Naive thymus-derived CD8-positive, alpha-beta T cell (primary cell): Measurements from ENCODE around the gene SUMO3. TPM values are rescaled to one million over a fixed set of nuclear protein-coding genes. Genes with fewer than 3 reads are reported as not detected.

Experiments
- ATAC-seq, 2 donors: fragments of 150-1000 bp; cut with Tn5 transposase in 1 of 2; sonication (Bioruptor Pico), chemical (Tn5 transposase) in 1 of 2; 1 replicate in 1 of 2; 2 replicates in 1 of 2; pipeline ENCODE4 v1.10.0; 2021; ENCODE audit warnings: mild to moderate bottlenecking in 2 of 2, moderate library complexity in 2 of 2
- POLR2A ChIA-PET: fragments of 350-600 bp; sonication (Branson Sonifier 250); formaldehyde crosslinking; loops from one replicate; lab custom pipeline; 2021; ENCODE audit warnings: antibody characterized with exemption; lab: Charles Lee
- DNase-seq, 10 donors: peaks; one replicate each; pipeline versions ENCODE4 v3.0.0 to v3.0.0-alpha.2; 2020 to 2022
- H3K27ac Mint-ChIP-seq, 10 donors: one replicate each; pipeline ENCODE4 v1.8.0; 2020 to 2022; ENCODE audit warnings: mild to moderate bottlenecking in 10 of 10, mixed read lengths in 10 of 10, moderate library complexity in 4 of 10, inconsistent platforms in 1 of 10
- H3K27me3 Mint-ChIP-seq, 5 donors: one replicate each; pipeline ENCODE4 v1.8.0; 2021 to 2022; ENCODE audit warnings: mixed read lengths in 5 of 5
- H3K36me3 Mint-ChIP-seq, 3 donors: one replicate each; pipeline ENCODE4 v1.8.0; 2020 to 2022; ENCODE audit warnings: mixed read lengths in 3 of 3, mild to moderate bottlenecking in 2 of 3, inconsistent platforms in 1 of 3
- H3K4me1 Mint-ChIP-seq, 4 donors: one replicate each; pipeline ENCODE4 v1.8.0; 2021 to 2022; ENCODE audit warnings: mixed read lengths in 4 of 4
- H3K4me3 Mint-ChIP-seq, 10 donors: one replicate each; pipeline ENCODE4 v1.8.0; 2020 to 2022; ENCODE audit warnings: mild to moderate bottlenecking in 10 of 10, mixed read lengths in 10 of 10, moderate library complexity in 6 of 10, inconsistent platforms in 1 of 10
- H3K9me3 Mint-ChIP-seq, 9 donors: one replicate each; pipeline ENCODE4 v1.8.0; 2020 to 2022; ENCODE audit warnings: mixed read lengths in 9 of 9, mild to moderate bottlenecking in 3 of 9, inconsistent platforms in 1 of 9, moderate library complexity in 1 of 9
- polyA plus RNA-seq, 3 donors: library from polyadenylated mRNA; unstranded; fragments of 300-500 nt; fragmentation: Illumina TruSeq; gene quantifications; one replicate each; pipeline ENCODE4 v1.2.3, GENCODE V29; 2021
- total RNA-seq, 8 experiments: library from RNA in 2 of 8; stranded (reverse) in 2 of 8; gene quantifications; one replicate each; pipeline ENCODE4 v1.2.3 and lab custom pipeline; 2021 to 2026

The SUMO3 gene
- total and polyA plus RNA-seq, 5 experiments from 2014 or later, result 50.2 to 94.1 (median 82.8) TPM

DNA sequence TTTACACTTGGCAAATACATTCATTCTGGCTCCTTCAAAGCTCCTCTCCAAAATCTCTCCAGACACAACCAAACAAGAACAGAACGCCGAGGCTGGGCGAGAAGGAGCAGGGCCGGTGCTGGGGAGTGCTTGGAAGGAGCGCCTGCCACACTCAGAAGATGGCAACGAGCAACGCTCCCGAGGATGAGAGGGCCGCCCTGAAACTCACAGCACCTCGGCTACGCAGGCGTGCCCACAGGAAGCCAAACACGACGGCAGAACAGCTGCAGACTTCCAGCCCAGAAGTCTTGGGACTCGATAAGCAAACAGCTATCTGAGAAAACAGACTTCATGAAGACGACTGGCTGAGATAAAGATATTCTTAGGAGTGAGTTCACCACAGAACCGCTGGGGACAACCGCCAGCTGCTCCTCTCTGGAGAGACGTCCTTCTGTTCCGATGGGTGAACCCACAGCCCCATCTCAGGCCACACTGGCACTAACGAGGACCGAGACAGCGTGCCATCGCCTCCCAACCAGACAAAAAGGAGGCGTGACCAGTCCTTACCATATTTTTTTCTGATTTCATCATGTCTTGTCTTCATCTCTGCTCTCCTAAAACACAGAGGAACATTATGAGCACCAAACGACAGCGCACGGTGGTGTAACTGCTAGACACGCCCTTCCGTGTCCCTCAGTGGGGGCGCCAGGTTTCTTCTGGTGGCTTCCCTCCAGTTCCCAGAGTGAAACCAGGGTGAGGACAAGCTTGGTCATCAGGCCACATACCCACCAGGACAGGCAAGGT is 37.0 kb upstream of the SUMO3 start:
- ATAC-seq (peak; percentile 60 to 72), DNase-seq (peak in 5 of 10 donors; percentile 11 to 38 (median 34))
- Mint-ChIP-seq H3K9me3 (no peaks in the 10 kb centered on the region), H3K36me3 (peaks cover 0 to 94% (median 6%) of the 10 kb centered on the region in 3 donors), H3K27ac (peak overlapping the region; percentile 53 to 94 (median 89)), H3K27me3 (no peaks in the 10 kb centered on the region), H3K4me1 (peaks cover 18 to 49% (median 33%) of the 10 kb centered on the region in 4 donors), H3K4me3 (peak overlapping the region in 9 of 10 donors; percentile 2 to 72 (median 56))
- POLR2A ChIA-PET, result interaction anchor here (1.0 kb wide), 1 partner anchor 19 kb away, joined by 5 read pairs; the partner anchor contains the start of gene PTTG1IP

DNA sequence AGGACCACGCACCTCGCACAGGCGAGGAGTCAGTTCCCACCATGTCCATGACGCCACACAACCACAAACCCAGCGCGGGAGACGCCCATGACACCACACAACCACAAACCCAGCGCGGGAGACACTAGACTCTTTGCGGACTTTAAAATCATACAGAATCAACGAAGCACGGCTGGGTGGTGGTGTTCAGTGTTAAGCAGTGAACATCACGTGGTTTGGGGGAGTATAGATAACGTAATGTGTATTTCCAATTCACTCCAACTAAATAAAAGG is 36.5 kb upstream of the SUMO3 start:
- Mint-ChIP-seq H3K36me3 (peaks cover 0 to 94% (median 6%) of the 10 kb centered on the region in 3 donors), H3K27ac (peak overlapping the region; percentile 53 to 94 (median 89)), H3K27me3 (no peaks in the 10 kb centered on the region), H3K9me3 (no peaks in the 10 kb centered on the region), H3K4me1 (peaks cover 18 to 46% (median 33%) of the 10 kb centered on the region in 4 donors), H3K4me3 (peak overlapping the region in 8 of 10 donors; percentile 31 to 72 (median 56))
- POLR2A ChIA-PET, result interaction anchor here (1.0 kb wide), 1 partner anchor 19 kb away, joined by 5 read pairs; the partner anchor contains the start of gene PTTG1IP
- ATAC-seq, result peak in 1 of 2 donors; percentile 66
- DNase-seq, result peak in 2 of 10 donors; percentile 26 to 28

DNA sequence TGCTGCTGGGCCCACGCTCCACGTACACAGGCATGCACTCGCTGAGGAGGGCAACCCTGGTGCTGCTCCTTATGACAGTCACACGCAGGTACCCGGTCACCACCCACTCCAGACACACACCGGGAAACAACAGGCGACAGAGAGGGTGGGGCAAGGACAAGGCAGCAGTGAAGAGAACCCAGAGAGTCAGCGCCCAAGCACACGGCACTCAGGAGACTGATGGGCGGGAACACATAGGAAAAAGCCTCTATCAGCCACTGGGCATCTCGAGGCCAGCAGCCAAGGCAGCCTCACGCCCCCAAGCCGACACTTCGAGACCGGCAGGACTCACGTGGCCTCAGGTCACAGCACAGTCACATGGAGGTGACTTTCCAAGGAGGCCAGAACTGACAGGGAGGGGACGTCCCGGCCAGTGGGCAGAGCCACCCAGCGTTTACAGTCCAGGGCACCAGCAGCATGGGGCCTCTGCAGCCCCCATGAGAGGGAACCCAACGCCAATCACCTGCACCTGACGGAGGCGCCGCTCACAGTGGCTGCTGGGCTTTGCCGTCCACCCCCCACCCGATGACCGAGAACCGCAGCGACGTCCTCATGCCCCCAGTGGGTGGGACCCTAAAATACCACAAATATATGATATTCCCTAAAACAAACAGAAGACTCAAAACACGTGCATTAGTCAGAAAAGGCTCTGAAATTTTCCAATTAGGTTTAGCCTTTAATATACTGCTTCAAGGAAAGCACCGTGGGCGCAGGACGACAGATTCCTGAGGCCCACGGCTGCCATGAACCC is 35.9 kb upstream of the SUMO3 start:
- Mint-ChIP-seq H3K36me3 (peaks cover 0 to 91% (median 6%) of the 10 kb centered on the region in 3 donors), H3K4me1 (peaks cover 18 to 43% (median 33%) of the 10 kb centered on the region in 4 donors), H3K4me3 (peak overlapping the region in 6 of 10 donors; percentile 31 to 72 (median 53)), H3K27me3 (no peaks in the 10 kb centered on the region), H3K9me3 (no peaks in the 10 kb centered on the region), H3K27ac (peak overlapping the region; percentile 40 to 94 (median 89))
- POLR2A ChIA-PET, result no interaction called here
- DNase-seq (no peak), ATAC-seq (no peak)

DNA sequence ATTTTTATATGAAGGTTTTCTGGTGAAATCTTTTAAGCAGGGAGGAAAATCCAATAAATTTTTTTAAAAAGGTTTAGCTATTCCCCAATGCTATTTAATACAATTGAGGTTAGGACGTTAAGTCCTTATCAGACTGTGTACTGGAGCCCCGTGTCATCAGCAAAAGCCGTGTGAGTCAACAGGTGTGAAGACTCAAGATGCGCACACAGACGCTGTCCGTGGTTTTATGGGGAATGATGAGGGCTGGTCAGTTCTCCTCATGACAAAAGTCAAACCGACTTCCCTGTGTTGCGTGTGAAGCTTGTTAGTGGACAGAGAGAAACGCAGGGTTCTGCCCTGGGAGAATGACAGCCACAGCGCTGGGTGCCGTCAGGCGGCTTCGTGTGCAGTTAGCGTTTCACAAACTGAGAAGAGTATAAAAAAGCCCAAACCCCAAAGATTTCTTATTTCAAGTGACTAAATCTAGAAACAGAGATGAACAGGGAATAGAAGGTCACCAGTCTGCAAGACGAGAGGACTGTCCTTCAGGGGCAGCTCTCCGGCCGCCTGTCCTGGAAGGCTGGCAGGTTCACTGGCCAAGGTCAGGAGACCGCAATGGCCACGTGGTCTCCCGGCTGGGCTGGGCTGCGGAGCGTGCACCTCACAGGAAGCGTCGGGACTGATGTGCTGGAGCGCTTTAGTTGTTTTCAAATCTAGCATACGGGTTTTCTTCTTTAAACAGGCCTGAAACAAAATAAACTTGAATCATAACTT is 33.2 kb upstream of the SUMO3 start:
- no peak for DNase-seq
- H3K4me3 Mint-ChIP-seq, result peak overlapping the region in 2 of 10 donors; percentile 39 to 43

DNA sequence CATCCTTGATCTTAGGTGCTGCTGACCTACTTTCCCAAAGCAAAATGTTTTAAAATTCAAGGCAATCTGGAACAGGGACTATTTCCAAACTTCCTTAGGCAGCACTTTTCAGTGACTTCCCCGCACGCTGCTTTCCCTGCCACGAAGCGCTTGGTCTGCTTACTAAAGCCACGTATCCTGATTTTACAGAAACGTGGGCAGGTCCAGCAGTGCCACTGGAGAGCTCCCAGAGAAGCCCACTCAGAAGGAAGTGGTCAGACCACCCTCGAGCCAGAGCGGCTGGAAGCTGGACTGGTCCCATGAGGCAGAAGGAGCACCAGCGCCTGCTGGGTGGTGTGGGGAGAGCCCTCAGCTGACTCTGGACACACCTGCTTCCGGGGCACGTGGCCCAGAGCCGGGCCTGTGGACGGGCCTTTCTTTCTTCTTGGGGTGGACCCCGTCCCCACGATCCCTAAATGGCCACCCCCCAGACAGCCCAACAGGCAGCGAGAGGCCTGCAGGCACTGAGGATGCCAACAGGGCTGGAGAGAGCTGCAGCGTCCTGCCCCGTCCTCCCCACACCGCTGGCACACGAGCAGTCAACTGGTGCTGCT is 32.4 kb upstream of the SUMO3 start:
- POLR2A ChIA-PET, result interaction anchor here (0.9 kb wide), 1 partner anchor 22 kb away, joined by 4 read pairs; no protein-coding TSS in a partner anchor
- no peaks in the 10 kb centered on the region for H3K27me3 Mint-ChIP-seq
- H3K4me1 Mint-ChIP-seq, result peaks cover 21 to 50% (median 36%) of the 10 kb centered on the region in 4 donors
- no peak for DNase-seq
- peaks cover 0 to 63% (median 6%) of the 10 kb centered on the region in 3 donors for H3K36me3 Mint-ChIP-seq
- no peak overlapping the region for H3K27ac Mint-ChIP-seq
- no peak for ATAC-seq
- H3K9me3 Mint-ChIP-seq, result no peaks in the 10 kb centered on the region
- no peak overlapping the region for H3K4me3 Mint-ChIP-seq

More for the DNA sequence above, 33.2 kb upstream of the SUMO3 start:
- Mint-ChIP-seq H3K27me3 (no peaks in the 10 kb centered on the region), H3K27ac (peak overlapping the region in 8 of 10 donors; percentile 8 to 84 (median 66)), H3K4me1 (peaks cover 21 to 45% (median 36%) of the 10 kb centered on the region in 4 donors), H3K36me3 (peaks cover 0 to 71% (median 6%) of the 10 kb centered on the region in 3 donors), H3K9me3 (no peaks in the 10 kb centered on the region)
- no peak for ATAC-seq
- POLR2A ChIA-PET, result interaction anchor here (0.9 kb wide), 1 partner anchor 21 kb away, joined by 4 read pairs; no protein-coding TSS in a partner anchor

DNA sequence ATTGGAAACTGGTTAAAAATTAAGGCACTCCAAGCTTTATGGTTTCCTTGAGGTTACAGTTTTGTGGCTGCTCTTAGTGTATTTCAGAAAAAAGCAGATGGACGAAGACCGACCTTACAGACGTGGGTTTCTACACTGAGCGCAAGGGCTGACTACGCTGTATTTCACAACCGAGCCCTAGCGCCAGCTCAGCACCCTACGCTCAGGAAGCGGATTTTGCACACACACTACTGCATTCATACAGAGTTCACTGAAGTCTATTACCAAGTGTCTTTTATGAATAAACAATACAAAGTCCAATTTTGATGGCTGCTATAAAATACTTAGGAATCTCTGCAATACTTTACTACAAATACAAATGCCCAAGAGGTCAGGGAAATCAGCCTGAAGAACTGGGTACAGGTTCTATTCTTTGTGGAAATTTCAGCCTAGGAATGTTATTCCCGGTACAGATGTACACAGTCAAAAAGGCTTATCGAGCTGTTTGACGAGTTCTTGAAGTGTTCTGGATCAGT is 31.8 kb upstream of the SUMO3 start:
- H3K9me3 Mint-ChIP-seq, result no peaks in the 10 kb centered on the region
- no peak overlapping the region for H3K4me3 Mint-ChIP-seq
- no peak for ATAC-seq
- DNase-seq, result no peak
- no peak overlapping the region for H3K27ac Mint-ChIP-seq
- H3K4me1 Mint-ChIP-seq, result peaks cover 19 to 47% (median 31%) of the 10 kb centered on the region in 4 donors
- POLR2A ChIA-PET, result no interaction called here
- H3K36me3 Mint-ChIP-seq, result peaks cover 0 to 57% (median 6%) of the 10 kb centered on the region in 3 donors
- no peaks in the 10 kb centered on the region for H3K27me3 Mint-ChIP-seq

DNA sequence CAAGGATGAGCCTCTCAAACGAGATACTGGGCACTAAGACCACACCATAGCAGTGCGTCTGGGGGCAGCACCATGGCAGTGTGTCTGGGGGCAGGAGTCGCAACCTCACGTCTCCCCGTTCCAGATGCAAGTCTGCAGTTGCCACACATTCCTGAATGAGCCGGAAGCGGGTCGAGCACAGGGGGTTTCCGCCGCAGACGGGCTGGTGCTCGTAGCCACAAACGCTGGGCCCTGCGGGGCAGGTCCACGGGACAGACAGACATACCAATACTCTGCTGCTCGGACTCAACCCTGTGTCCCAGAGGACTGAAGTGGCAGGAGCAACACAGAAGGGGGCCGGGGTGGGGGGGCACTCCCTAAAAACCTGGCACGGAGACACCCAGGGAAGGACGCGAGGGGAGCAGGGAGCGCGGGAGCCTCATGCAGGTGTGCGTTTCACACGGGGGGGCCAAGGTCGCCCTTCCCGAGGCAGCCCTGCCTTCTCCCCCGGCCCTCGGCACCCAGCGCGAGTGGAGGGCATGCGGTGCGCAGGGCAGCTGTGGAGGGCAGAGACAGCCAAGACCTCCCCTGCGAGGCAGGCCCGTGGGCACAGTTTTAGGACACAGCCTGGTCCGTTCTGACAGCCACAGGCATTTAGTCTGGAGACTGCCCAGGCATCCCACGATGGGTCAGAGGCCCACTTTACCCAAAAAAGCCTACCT is 31.1 kb upstream of the SUMO3 start:
- Mint-ChIP-seq H3K4me1 (peaks cover 13 to 42% (median 24%) of the 10 kb centered on the region in 4 donors), H3K36me3 (peaks cover 0 to 50% (median 6%) of the 10 kb centered on the region in 3 donors), H3K9me3 (no peaks in the 10 kb centered on the region), H3K4me3 (no peak overlapping the region), H3K27me3 (peaks cover 0 to 2% (median 0%) of the 10 kb centered on the region in 5 donors), H3K27ac (peak overlapping the region in 1 of 10 donors; percentile 15)
- ATAC-seq (no peak), DNase-seq (no peak)
- POLR2A ChIA-PET, result no interaction called here

DNA sequence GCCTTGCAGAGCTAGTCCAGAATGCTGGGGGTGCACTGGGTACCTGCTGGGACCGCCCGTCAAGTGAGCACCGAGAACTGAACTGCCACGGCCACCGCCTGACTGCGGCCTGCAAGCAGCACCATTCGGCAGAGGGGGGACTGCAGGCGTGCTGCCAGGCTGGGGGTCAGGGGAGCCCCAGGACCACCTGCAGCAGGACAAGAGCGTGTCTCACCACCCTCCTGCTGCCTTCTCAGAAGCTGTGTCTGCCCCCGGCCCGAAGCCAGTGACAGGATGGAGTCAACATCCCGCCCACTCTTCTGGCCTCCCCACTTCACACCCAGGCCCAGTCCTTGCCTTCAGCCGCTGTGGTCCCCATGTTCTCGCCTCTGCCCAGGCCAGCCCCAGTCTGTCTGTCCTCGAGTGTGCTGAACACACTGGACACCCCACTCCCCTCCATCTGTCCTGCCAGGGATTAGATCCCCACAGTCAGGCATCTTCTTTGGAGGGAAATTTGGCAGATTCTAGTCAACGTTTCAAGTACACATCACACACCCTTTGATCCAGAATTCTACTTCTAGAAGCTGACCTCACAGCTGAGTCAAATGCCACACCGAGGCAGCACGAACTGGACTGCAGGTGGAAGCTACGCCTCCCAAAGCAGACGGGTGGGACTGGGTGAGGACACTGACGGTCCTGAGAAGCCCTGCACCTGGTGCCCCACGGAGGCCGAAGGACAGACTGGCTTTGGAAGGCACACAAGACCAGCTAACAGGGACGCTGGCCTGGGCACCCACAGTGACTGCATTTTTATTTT is 29.6 kb upstream of the SUMO3 start:
- Mint-ChIP-seq H3K9me3 (no peaks in the 10 kb centered on the region), H3K36me3 (peaks cover 0 to 36% (median 6%) of the 10 kb centered on the region in 3 donors), H3K4me3 (no peak overlapping the region), H3K27me3 (peaks cover 0 to 2% (median 0%) of the 10 kb centered on the region in 5 donors), H3K4me1 (peaks cover 8 to 34% (median 19%) of the 10 kb centered on the region in 4 donors), H3K27ac (peak overlapping the region in 5 of 10 donors; percentile 19 to 80 (median 57))
- ATAC-seq, result no peak
- POLR2A ChIA-PET, result interaction anchor here (1.5 kb wide), 1 partner anchor 28 kb away, joined by 4 read pairs; no protein-coding TSS in a partner anchor
- DNase-seq, result no peak

DNA sequence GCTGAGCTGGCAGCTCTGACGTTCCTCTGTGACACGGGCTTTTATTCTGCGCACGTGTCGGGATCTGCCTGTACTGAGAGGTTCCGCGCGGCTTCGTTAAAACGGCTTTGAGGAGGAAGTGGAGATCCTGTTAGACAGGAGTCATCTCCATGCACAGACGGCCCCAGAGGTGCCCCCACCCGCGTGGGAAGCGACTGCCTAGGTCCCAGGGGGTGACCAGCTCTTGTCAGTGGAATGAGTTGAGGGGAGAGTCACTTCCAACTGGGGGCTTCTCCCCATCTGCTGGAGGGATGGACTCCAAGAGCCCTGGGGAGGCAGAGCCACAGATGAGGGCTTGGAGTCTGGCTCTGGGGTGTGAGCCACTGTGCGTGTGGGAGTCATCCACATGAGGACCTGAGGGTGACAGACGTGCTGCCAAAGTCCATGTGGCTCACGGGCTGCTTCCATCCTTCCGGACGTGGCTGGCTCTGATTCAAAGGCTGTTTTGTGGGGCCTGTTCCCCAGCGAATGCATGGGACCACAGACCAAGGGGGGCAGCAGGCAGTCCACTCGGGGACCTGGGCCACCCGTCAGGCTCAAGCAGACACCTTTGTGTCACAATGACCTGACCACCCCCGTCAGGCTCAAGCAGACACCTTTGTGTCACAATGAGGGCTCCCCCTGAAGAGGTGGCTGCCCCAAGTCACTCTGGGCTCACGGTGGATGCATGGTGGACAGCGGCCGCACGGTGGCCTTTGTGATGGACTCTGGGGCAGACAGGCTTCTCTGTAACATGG is 28.8 kb upstream of the SUMO3 start:
- H3K4me1 Mint-ChIP-seq, result peaks cover 8 to 26% (median 15%) of the 10 kb centered on the region in 4 donors
- H3K4me3 Mint-ChIP-seq, result peak overlapping the region; percentile 70 to 85 (median 73)
- DNase-seq (peak in 9 of 10 donors; percentile 19 to 69 (median 33)), ATAC-seq (peak; percentile 60 to 77)
- POLR2A ChIA-PET, result interaction anchor here (1.0 to 1.5 kb wide), 4 partner anchors 27 to 86 kb away, joined by 3 to 7 read pairs (median 4); partner anchors contain the start of gene PTTG1IP
- H3K27ac Mint-ChIP-seq, result peak overlapping the region; percentile 47 to 91 (median 72)
- H3K36me3 Mint-ChIP-seq, result peaks cover 0 to 28% (median 6%) of the 10 kb centered on the region in 3 donors
- no peaks in the 10 kb centered on the region for H3K9me3 Mint-ChIP-seq
- peaks cover 0 to 2% (median 0%) of the 10 kb centered on the region in 5 donors for H3K27me3 Mint-ChIP-seq

DNA sequence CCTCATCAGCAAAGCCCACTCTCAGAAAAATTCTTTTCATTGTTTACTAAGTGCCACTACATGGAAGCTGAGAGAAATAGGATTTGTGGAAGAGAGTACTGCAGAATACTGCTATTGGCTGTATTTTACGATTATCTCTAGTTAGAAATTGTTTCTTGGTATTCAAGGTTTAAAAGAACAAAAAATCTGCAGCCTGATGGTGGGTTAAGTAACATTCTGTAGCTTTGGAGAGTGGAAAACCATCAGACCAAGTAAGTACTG is 28.3 kb upstream of the SUMO3 start:
- Mint-ChIP-seq H3K4me3 (peak overlapping the region; percentile 70 to 85 (median 73)), H3K36me3 (peaks cover 0 to 23% (median 3%) of the 10 kb centered on the region in 3 donors), H3K27ac (peak overlapping the region; percentile 46 to 91 (median 69)), H3K4me1 (peaks cover 8 to 22% (median 12%) of the 10 kb centered on the region in 4 donors), H3K27me3 (peaks cover 0 to 5% (median 0%) of the 10 kb centered on the region in 5 donors), H3K9me3 (no peaks in the 10 kb centered on the region)
- DNase-seq (peak in 1 of 10 donors; percentile 15), ATAC-seq (no peak)
- POLR2A ChIA-PET, result interaction anchor here (1.0 to 1.2 kb wide), 3 partner anchors 28 to 86 kb away, joined by 3 to 7 read pairs (median 5); partner anchors contain the start of gene PTTG1IP
